Suppressor macrophage treated with lipopolysaccharide for 4 hours (primary cell): ENCODE results near the gene ITLN2.
"Not testable (repeated sequence)": the region's sequence is repeated elsewhere in the genome, so short reads cannot be mapped to it uniquely, and the experiment has no call there.

ENCODE experiments used
- DNase-seq: peaks from one replicate; pipeline ENCODE4 v3.0.0-alpha.2; 2020

ITLN2 gene

GRCh38 chr1:160952129-160952510, 2.5 kb downstream of the ITLN2 start:
- no peak for DNase-seq

GRCh38 chr1:160951443-160952128, 3.0 kb downstream of the ITLN2 start:
- DNase-seq = peak; percentile 79

DNA sequence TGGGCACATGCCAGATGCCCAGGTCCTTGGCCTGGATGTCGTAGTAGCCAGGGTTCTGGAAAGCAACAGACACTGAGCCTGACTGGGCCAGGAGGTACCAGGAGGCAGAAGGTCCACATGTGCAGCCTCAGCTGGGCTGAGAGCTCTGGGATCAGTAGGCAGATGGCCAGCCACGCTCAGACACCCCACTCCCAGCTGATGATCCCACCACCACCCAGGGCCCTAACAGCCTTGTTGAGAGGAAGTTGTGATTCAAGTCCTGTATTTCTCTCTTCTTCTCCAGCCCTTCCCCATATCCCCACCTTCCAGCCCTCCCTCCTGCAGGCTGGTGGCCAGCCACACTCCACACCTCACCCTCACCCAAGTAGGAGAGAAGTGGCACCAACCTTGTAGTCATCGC, 4.0 kb downstream of the ITLN2 start:
- no peak for DNase-seq

- DNase-seq = no peak
Observed at GRCh38 chr1:160949881-160950280, 4.7 kb downstream of the ITLN2 start.

DNA sequence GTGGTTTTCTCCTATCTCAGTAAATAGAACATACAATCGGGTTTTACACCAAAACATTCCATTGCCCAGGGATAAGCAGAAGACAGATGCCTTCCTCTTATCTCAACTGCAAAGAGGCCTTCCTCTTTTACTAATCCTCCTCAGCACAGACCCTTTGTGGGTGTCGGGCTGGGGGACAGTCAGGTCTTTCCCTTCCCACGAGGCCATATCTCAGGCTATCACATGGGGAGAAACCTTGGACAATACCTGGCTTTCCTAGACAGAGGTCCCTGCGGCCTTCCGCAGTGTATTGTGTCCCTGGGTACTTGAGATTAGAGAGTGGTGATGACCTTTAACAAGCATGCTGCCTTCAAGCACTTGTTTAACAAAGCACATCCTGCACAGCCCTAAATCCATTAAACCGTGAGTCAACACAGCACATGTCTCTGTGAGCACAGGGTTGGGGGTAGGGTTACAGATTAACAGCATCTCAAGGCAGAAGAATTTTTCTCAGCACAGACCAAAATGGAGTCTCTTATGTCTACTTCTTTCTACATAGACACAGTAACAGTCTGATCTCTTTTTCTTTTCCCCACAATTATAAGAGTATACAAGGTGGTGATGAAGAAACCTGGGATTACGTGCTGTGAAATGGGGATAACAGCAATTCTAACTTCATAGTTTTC, 5.3 kb downstream of the ITLN2 start:
- DNase-seq = not testable (repeated sequence)

GRCh38 chr1:160947174-160947759, 7.3 kb downstream of the ITLN2 start:
- not testable (repeated sequence) for DNase-seq

DNA sequence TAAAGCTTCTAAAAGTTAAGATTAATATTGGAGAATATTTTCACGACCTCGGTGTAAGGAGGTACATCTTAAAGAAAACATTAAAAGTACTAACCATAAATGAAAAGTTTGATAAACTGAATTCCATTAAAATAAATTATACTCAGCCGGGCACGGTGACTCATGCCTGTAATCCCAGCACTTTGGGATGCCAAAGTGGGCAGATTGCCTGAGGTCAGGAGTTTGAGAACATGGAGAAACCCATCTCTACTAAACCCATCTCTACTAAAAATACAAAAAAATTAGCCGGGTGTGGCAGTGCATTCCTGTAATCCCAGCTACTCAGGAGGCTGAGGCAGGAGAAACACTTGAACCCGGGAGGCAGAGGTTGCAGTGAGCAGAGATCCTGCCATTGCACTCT, 8.7 kb downstream of the ITLN2 start:
- not testable (repeated sequence) for DNase-seq

- DNase-seq = no peak
Observed at GRCh38 chr1:160945079-160945478, 9.5 kb downstream of the ITLN2 start.

DNA sequence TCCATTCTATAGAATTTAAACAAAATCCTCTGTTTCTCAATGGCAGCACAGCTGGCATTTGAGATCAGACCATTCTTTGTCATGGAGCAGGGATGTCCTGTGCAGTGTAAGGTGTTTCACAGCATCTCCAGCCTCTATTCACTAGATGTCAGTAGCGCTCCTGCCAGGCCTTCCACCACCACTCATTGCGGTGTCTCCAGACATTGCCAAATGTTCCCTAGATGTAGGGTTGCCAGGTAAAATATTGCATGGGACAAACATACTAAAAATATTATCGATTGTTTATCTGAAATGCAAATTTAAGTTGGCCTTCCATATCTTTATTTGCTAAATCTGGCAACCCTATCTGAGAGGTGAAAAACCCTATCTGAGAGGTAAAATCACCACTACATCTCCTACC, 11.7 kb downstream of the ITLN2 start:
- no peak for DNase-seq

DNA sequence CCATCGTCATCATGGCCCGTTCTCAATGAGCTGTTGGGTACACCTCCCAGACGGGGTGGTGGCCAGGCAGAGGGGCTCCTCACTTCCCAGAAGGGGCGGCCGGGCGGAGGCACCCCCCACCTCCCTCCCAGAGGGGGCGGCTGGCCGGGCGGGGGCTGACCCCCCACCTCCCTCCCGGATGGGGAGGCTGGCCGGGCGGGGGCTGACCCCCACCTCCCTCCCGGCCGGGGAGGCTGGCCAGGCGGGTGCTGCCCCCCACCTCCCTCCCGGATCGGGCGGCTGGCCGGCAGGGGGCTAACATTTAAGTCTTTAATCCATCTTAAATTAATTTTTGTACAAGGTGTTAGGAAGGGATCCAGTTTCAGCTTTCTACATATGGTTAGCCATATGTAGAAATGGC, 17.9 kb downstream of the ITLN2 start:
- DNase-seq = not testable (repeated sequence)

- DNase-seq = peak; percentile 33
Observed at GRCh38 chr1:160935527-160936258, 18.9 kb downstream of the ITLN2 start.

DNA sequence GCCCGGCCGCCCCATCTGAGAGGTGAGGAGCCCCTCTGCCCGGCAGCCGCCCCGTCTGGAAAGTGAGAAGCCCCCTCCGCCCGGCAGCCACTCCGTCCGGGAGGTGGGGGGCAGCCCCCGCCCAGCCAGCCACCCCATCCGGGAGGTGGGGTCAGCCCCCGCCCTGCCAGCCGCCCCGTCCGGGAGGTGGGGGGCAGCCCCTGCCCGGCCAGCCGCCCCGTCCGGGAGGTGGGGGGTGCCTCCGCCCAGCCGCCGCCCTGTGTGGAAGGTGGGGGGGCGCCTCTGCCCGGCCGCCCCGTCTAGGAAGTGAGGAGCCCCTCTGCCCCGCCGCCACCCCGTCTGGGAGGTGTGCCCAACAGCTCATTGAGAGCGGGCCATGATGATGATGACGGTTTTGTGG, 21.3 kb downstream of the ITLN2 start:
- not testable (repeated sequence) for DNase-seq

GRCh38 chr1:160925652-160926244, 28.9 kb downstream of the ITLN2 start:
- DNase-seq = no peak

GRCh38 chr1:160924791-160925651, 29.6 kb downstream of the ITLN2 start:
- DNase-seq = no peak

GRCh38 chr1:160916666-160917065, 37.9 kb downstream of the ITLN2 start:
- no peak for DNase-seq

DNA sequence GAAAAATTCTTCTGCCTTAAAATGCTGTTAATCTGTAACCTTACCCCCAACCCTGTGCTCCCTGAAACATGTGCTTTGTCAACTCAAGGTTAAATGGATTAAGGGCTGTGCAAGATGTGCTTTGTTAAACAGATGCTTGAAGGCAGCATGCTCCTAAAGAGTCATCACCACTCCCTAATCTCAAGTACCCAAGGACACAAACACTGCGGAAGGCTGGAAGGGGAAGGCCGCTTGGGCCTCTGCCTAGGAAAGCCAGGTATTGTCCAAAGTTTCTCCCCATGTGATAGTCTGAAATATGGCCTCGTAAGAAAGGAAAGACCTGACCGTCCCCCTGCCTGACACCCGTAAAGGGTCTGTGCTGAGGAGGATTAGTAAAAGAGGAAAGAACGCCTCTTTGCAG, 41.4 kb downstream of the ITLN2 start:
- not testable (repeated sequence) for DNase-seq

- DNase-seq = no peak
Observed at GRCh38 chr1:160911925-160912324, 42.7 kb downstream of the ITLN2 start.

- no peak for DNase-seq
Observed at GRCh38 chr1:160911441-160911840, 43.2 kb downstream of the ITLN2 start.

DNA sequence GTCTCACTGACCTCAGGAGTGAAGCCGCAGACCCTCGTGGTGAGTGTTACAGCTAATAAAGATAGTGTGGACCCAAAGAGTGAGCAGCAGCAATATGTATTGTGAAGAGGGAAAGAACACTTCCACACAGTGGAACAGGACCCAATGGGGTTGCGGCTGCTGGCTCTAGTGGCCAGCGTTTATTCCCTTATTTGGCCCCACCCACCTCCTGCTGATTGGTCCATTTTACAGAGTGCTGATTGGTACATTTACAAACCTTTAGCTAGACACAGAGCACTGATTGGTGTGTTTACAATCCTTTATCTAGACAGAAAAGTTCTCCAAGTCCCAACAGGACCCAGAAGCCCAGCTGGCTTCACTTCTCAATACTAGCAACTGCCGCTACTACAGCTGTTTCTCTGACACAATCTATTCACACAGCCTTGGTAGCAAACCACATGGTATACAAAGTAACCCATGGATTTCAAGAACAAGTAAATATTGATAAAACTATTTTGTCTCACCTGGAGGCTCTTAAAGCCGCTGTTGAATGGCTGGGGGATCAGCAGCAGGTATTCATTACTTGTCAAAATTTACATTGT, 44.3 kb downstream of the ITLN2 start:
- DNase-seq = no peak

GRCh38 chr1:160907976-160908375, 46.6 kb downstream of the ITLN2 start:
- DNase-seq = no peak

- no peak for DNase-seq
Observed at GRCh38 chr1:160905617-160905989, 49.0 kb downstream of the ITLN2 start.
